ENCODE measurements around the gene NLE1.

GRCh38 chr17:35155246-35155645 lies 13.1 kb upstream of the NLE1 start:
- no peak for TF ChIP-seq POLR2AphosphoS5 (IDR thresholded peaks at IDR 0.05; ENCODE audit: low read depth, low read length)
- no peak for TF ChIP-seq TAF1 (IDR thresholded peaks at IDR 0.05; ENCODE audit: borderline replicate concordance, insufficient read depth, low read length)
- no peak for TF ChIP-seq REST (IDR thresholded peaks at IDR 0.05; ENCODE audit: insufficient read depth in 1 of 2, low read depth in 2 of 2, low read length in 2 of 2)
